Mesenchymal stem cell (in vitro differentiated cells and primary cell): ENCODE measurements around the gene C10orf105.
A peak's percentile ranks its signal among the peaks of the same experiment; 100 is the strongest.

Source experiments
- DNase-seq: peaks from one replicate; pipeline ENCODE4 v3.0.0-alpha.2; 2013
- H2AFZ ChIP-seq: one replicate; pipeline ENCODE4 v1.6.1; 2013; ENCODE audit warnings: low read depth, mild to moderate bottlenecking, control low read depth, inconsistent platforms, low read length, moderate library complexity
- H2AK5ac ChIP-seq: 2 replicates; pipeline ENCODE4 v1.6.1; 2013; ENCODE audit warnings: low read length, moderate library complexity, mild to moderate bottlenecking, inconsistent platforms; ENCODE audit not compliant: severe bottlenecking
- H2BK120ac ChIP-seq: one replicate; pipeline ENCODE4 v1.6.1; 2013; ENCODE audit warnings: low read depth, mild to moderate bottlenecking, inconsistent platforms, low read length, moderate library complexity
- H2BK12ac ChIP-seq, 2 experiments: one replicate each; pipeline ENCODE4 v1.6.1; 2013; ENCODE audit warnings: inconsistent platforms in 2 of 2, low read length in 2 of 2, mild to moderate bottlenecking in 2 of 2, moderate library complexity in 2 of 2, control low read depth in 1 of 2
- H2BK15ac ChIP-seq: one replicate; pipeline ENCODE4 v1.6.1; 2013; ENCODE audit warnings: mild to moderate bottlenecking, low read depth, inconsistent platforms; ENCODE audit not compliant: poor library complexity, severe bottlenecking
- H2BK5ac ChIP-seq: 2 replicates; pipeline ENCODE4 v1.6.1; 2013; ENCODE audit warnings: low read depth, mild to moderate bottlenecking, low read length, control low read depth, inconsistent platforms; ENCODE audit not compliant: poor library complexity, severe bottlenecking
- H3K14ac ChIP-seq, 2 experiments: one replicate each; pipeline ENCODE4 v1.6.1; 2013; ENCODE audit warnings: inconsistent platforms in 2 of 2, low read length in 2 of 2, control low read depth in 1 of 2, mild to moderate bottlenecking in 1 of 2, moderate library complexity in 1 of 2
- H3K18ac ChIP-seq, 2 experiments: one replicate each; pipeline ENCODE4 v1.6.1; 2013; ENCODE audit warnings: inconsistent platforms in 2 of 2, low read length in 2 of 2, control low read depth in 1 of 2, low read depth in 1 of 2, mild to moderate bottlenecking in 1 of 2
- H3K23ac ChIP-seq, 2 experiments: one replicate each; pipeline ENCODE4 v1.6.1; 2013; ENCODE audit warnings: inconsistent platforms in 2 of 2, low read length in 2 of 2, mild to moderate bottlenecking in 2 of 2, moderate library complexity in 2 of 2, control low read depth in 1 of 2
- H3K27ac ChIP-seq: 2 replicates; pipeline ENCODE4 v1.5.1; 2013; ENCODE audit warnings: mild to moderate bottlenecking, moderate library complexity, low read length, control low read depth, inconsistent platforms; ENCODE audit not compliant: poor library complexity, severe bottlenecking
- H3K27me3 ChIP-seq, 2 experiments: 2 replicates each; pipeline versions ENCODE4 v1.6.1 to v1.7.0; 2013; ENCODE audit warnings: low read length in 2 of 2, mild to moderate bottlenecking in 2 of 2, moderate library complexity in 2 of 2, control low read depth in 1 of 2, inconsistent platforms in 1 of 2; ENCODE audit not compliant: control insufficient read depth in 1 of 2, insufficient read depth in 1 of 2
- H3K36me3 ChIP-seq, 2 experiments: 2 replicates each; pipeline versions ENCODE4 v1.6.1 to v1.7.0; 2013; ENCODE audit warnings: low read length in 2 of 2, control low read depth in 1 of 2, inconsistent platforms in 1 of 2, low read depth in 1 of 2, mild to moderate bottlenecking in 1 of 2; ENCODE audit not compliant: insufficient read depth in 2 of 2, control insufficient read depth in 1 of 2
- H3K4ac ChIP-seq, 2 experiments: one replicate each; pipeline ENCODE4 v1.6.1; 2013; ENCODE audit warnings: inconsistent platforms in 2 of 2, low read length in 2 of 2, mild to moderate bottlenecking in 2 of 2, moderate library complexity in 2 of 2, control low read depth in 1 of 2, low read depth in 1 of 2
- H3K4me1 ChIP-seq: 2 replicates; pipeline ENCODE4 v1.6.1; 2013; ENCODE audit warnings: low read depth, low read length, control low read depth; ENCODE audit not compliant: control insufficient read depth, insufficient read depth
- H3K4me2 ChIP-seq: 2 replicates; pipeline ENCODE4 v1.6.1; 2013; ENCODE audit warnings: low read length, mild to moderate bottlenecking, inconsistent platforms; ENCODE audit not compliant: poor library complexity, severe bottlenecking
- H3K4me3 ChIP-seq, 2 experiments: 2 replicates each; pipeline versions ENCODE4 v1.5.1 to v1.7.0; 2013; ENCODE audit warnings: low read length in 2 of 2, mild to moderate bottlenecking in 2 of 2, control low read depth in 1 of 2, low read depth in 1 of 2; ENCODE audit not compliant: insufficient read depth in 1 of 2
- H3K79me1 ChIP-seq: replicated peaks from 2 replicates; pipeline ENCODE4 v1.6.1; 2013; ENCODE audit warnings: mild to moderate bottlenecking, control low read depth, low read length, inconsistent platforms; ENCODE audit not compliant: poor library complexity, severe bottlenecking
- H3K9ac ChIP-seq: 2 replicates; pipeline ENCODE4 v1.7.0; 2013; ENCODE audit warnings: mild to moderate bottlenecking, low read length, moderate library complexity
- H3K9me3 ChIP-seq: 2 replicates; pipeline ENCODE4 v1.7.0; 2013; ENCODE audit warnings: mild to moderate bottlenecking, low read length; ENCODE audit not compliant: control insufficient read depth
- H4K8ac ChIP-seq: one replicate; pipeline ENCODE4 v1.6.1; 2013; ENCODE audit warnings: inconsistent platforms, mild to moderate bottlenecking, low read length, moderate library complexity
- H4K91ac ChIP-seq: one replicate; pipeline ENCODE4 v1.6.1; 2013; ENCODE audit warnings: mild to moderate bottlenecking, low read length, inconsistent platforms
- WGBS: methylation state at CpG from one replicate; pipeline ENCODE4 v1.1.7; 2013; ENCODE audit warnings: mixed read lengths; 5-methylcytosine and 5-hydroxymethylcytosine counted together

The C10orf105 gene

DNA sequence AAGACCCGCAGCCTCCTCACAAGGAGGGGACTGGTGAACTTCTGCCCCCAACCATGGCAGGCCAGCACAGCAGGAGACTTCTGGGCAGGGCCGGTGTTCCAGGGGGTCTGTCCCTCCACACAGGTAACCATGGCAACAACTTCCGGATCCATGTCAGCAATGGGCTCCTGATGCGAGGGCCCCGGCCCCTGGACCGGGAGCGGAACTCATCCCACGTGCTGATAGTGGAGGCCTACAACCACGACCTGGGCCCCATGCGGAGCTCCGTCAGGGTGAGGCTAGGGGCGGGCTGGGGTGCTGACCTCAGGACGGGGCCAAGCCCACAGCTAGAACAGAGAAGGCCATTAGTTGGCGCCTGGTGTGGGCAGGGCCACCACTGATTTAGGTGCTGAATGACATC is 5.7 kb upstream of the C10orf105 start:
- no peak for DNase-seq

DNA sequence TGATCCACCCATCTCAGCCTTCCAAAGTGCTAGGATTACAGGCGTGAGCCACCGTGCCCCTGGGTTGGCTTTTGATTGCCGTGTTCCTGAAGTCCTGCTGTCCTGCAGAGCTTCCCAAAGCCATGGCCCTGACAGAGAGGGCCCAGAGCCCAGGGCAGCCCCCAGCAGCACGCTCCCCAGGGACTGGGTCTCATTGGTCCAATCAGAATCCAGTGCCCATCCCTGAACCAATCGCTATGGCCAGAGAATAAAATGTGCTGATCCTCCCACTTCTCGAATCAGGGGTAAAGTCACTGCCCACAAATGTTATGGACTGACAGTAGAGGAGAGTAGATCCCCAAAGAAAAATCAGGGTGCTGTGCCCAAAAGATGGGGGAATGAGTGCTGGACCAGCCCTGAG is 5.0 kb upstream of the C10orf105 start:
- H3K4me2 ChIP-seq: no peak overlapping the region
- H3K27ac ChIP-seq: no peak overlapping the region
- no peak overlapping the region for H3K9ac ChIP-seq
- no peaks in the 10 kb centered on the region for H3K9me3 ChIP-seq
- H2BK120ac ChIP-seq: no peak overlapping the region
- H3K36me3 ChIP-seq: no peaks in the 10 kb centered on the region
- H2BK5ac ChIP-seq: no peak overlapping the region
- H3K4ac ChIP-seq: no peak overlapping the region
- H3K18ac ChIP-seq: no peak overlapping the region
- H2BK12ac ChIP-seq: no peak overlapping the region
- no peak overlapping the region for H3K14ac ChIP-seq
- no peak overlapping the region for H2AFZ ChIP-seq
- no peak overlapping the region for H3K23ac ChIP-seq
- DNase-seq: no peak
- H3K79me1 ChIP-seq: no peaks in the 10 kb centered on the region
- WGBS: 93% methylated on average over 6 of the region's 6 CpGs
- no peak overlapping the region for H2BK15ac ChIP-seq
- no peak overlapping the region for H4K91ac ChIP-seq
- H4K8ac ChIP-seq: no peak overlapping the region
- peaks cover 9 to 70% of the 10 kb centered on the region in 2 experiments for H3K27me3 ChIP-seq
- no peaks in the 10 kb centered on the region for H3K4me1 ChIP-seq
- no peak overlapping the region for H3K4me3 ChIP-seq
- no peak overlapping the region for H2AK5ac ChIP-seq

More for the DNA sequence above, 5.7 kb upstream of the C10orf105 start:
- no peak overlapping the region for H4K8ac ChIP-seq
- H3K27me3 ChIP-seq: peaks cover 9 to 62% of the 10 kb centered on the region in 2 experiments
- H2BK15ac ChIP-seq: no peak overlapping the region
- H3K4me3 ChIP-seq: no peak overlapping the region
- H3K14ac ChIP-seq: no peak overlapping the region
- H3K9ac ChIP-seq: no peak overlapping the region
- H3K36me3 ChIP-seq: no peaks in the 10 kb centered on the region
- H3K27ac ChIP-seq: no peak overlapping the region
- H3K18ac ChIP-seq: no peak overlapping the region
- H2AFZ ChIP-seq: no peak overlapping the region
- no peak overlapping the region for H2AK5ac ChIP-seq
- no peaks in the 10 kb centered on the region for H3K9me3 ChIP-seq
- H4K91ac ChIP-seq: no peak overlapping the region
- 90% methylated on average over 14 of the region's 14 CpGs for WGBS
- H3K79me1 ChIP-seq: no peaks in the 10 kb centered on the region
- no peak overlapping the region for H3K4ac ChIP-seq
- H3K4me2 ChIP-seq: no peak overlapping the region
- no peak overlapping the region for H3K23ac ChIP-seq
- no peak overlapping the region for H2BK12ac ChIP-seq
- H2BK120ac ChIP-seq: no peak overlapping the region
- no peaks in the 10 kb centered on the region for H3K4me1 ChIP-seq
- no peak overlapping the region for H2BK5ac ChIP-seq

DNA sequence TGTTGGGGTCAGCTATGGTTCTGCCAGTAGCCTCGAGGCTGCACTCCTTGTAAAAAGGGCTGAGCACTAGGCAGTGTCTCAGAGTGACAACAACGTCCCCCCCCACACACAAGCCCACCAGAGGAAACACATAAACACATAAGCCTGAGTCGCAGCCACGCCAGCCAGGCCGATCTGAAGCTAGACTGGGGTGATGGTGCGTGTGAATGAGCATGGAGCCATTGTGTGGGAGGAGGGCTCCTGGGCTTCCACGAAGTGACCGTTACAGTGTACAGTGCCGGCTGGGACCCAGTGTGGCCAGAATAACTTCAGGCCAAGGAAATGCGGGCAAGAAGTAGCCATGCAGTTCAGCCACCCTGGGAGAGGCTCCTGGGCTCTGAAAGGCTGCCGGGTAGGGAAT is 3.7 kb upstream of the C10orf105 start:
- H2BK15ac ChIP-seq: no peak overlapping the region

GRCh38 chr10:71722849-71723248 is 3.3 kb upstream of the C10orf105 start:
- WGBS: 81% methylated on average over 1 of the region's 1 CpG
- no peak for DNase-seq
- Histone ChIP-seq H3K4ac (no peak overlapping the region), H2BK15ac (no peak overlapping the region), H3K27ac (no peak overlapping the region), H3K4me2 (no peak overlapping the region), H3K27me3 (peaks cover 9 to 61% of the 10 kb centered on the region in 2 experiments), H3K18ac (no peak overlapping the region), H2BK120ac (no peak overlapping the region), H3K9ac (no peak overlapping the region), H3K14ac (no peak overlapping the region), H4K91ac (no peak overlapping the region), H2BK5ac (no peak overlapping the region), H2AK5ac (no peak overlapping the region), H4K8ac (no peak overlapping the region), H3K36me3 (no peaks in the 10 kb centered on the region), H3K9me3 (no peaks in the 10 kb centered on the region), H3K4me1 (no peaks in the 10 kb centered on the region), H2AFZ (no peak overlapping the region), H3K4me3 (no peak overlapping the region), H3K23ac (no peak overlapping the region), H3K79me1 (no peaks in the 10 kb centered on the region), H2BK12ac (no peak overlapping the region)

More for the DNA sequence above, 3.7 kb upstream of the C10orf105 start:
- Histone ChIP-seq H3K9me3 (no peaks in the 10 kb centered on the region), H3K4me2 (no peak overlapping the region), H3K23ac (no peak overlapping the region), H3K27me3 (peaks cover 9 to 65% of the 10 kb centered on the region in 2 experiments), H3K14ac (peak overlapping the region in 1 of 2 experiments; percentile 23), H4K91ac (no peak overlapping the region), H4K8ac (no peak overlapping the region), H2AFZ (no peak overlapping the region), H2BK12ac (no peak overlapping the region), H2BK5ac (no peak overlapping the region), H3K4me3 (peak overlapping the region in 1 of 2 experiments; percentile 4), H3K79me1 (no peaks in the 10 kb centered on the region), H3K4me1 (no peaks in the 10 kb centered on the region), H2AK5ac (no peak overlapping the region), H3K18ac (no peak overlapping the region), H3K36me3 (no peaks in the 10 kb centered on the region), H3K4ac (no peak overlapping the region), H3K27ac (no peak overlapping the region), H2BK120ac (no peak overlapping the region), H3K9ac (no peak overlapping the region)
- DNase-seq: no peak
- WGBS: 94% methylated on average over 10 of the region's 11 CpGs
